Measurements from ENCODE around the gene TP53BP1.
A peak's percentile ranks its signal among the peaks of the same experiment; 100 is the strongest.

Gene TP53BP1

DNA sequence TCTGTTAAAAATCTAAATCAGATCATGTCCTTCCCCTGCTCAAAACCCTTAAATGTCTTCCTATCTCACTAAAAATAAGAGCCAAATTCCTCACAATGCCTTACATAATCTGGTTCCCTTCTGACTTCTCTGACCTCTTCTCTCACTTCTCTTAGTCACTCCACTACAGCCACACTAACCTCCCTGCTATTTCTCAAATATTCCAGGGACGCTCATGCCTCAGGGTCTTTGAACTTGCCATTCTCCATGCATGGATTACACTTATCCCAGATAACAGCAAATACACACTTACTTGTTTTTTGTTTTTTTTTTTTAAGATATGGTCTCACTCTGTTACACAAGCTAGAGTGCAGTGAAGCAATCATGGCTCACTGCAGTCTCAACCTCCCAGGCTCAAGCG, 8.5 kb downstream of the TP53BP1 start:
- DNase-seq, result no peak

DNA sequence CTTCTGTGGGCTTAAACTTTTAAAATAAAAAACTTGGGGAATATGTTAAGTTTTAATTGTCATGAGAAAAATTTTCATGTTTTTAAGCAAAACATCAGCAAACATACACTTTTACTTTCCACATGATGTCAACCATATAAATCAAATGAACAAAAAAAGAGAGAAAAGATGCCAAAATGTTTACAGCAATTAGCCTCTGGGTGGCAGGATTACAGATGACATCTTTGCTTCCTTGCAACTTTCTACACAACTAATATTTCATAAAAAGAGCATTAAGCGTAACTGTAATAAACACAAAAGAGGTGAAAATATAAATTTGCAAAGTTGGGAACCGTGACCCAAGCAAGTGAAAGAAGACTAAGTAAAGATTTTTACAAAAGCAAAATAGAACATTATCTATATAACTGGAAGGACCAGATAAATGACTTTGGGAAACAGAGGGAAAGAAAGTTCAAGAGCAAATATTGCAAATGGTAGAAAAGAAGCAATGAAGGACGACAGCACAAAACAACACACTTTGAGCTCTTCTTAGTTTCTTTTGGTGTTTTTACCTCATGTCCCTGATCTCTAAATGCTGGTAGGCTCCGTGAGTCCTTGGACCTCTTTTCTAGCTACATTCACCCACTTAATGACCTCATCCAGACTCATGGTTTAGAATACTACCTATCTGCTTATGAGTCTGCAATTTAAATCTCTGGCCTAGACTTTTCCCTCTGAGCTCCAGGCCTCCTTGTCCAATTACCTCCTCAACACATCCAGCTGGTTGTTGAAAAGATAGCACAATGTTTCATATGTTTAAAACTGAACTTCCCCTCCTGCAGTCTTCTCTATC, 9.4 kb downstream of the TP53BP1 start:
- no peak for DNase-seq

DNA sequence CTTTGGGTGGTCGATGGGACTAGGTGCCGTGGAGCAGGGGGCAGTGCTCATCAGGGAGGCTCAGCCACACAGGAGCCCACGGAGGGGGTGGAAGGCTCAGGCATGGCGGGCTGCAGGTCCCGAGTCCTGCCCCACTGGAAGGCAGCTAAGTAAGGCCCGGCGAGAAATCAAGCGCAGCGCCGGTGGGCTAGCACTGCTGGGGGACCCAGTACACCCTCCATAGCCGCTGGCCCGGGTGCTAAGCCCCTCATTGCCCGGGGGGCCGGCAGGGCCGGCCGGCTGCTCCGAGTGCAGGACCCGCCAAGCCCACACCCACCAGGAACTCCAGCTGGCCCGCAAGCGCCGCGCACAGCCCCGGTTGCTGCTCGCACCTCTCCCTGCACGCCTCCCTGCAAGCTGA, 19.1 kb downstream of the TP53BP1 start:
- DNase-seq, result peak; percentile 3

DNA sequence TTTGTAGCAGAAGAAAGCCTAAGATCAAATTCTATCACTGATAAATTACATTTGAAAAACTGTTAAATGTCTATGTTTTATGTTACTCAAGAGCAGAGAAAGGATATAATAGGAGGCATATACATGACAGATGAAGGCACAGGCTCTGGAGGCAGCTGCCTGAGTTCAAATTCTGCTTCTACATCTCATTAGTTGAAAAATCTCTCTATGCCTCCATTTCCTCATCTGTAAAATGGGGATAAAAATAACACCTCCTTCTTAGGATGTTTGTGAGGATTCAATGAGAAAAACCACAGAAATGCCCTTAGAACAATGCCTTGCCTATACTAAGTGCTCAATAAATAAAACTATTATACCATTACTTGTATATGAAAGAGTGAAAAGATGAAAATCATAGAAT, 21.0 kb downstream of the TP53BP1 start:
- DNase-seq, result no peak

DNA sequence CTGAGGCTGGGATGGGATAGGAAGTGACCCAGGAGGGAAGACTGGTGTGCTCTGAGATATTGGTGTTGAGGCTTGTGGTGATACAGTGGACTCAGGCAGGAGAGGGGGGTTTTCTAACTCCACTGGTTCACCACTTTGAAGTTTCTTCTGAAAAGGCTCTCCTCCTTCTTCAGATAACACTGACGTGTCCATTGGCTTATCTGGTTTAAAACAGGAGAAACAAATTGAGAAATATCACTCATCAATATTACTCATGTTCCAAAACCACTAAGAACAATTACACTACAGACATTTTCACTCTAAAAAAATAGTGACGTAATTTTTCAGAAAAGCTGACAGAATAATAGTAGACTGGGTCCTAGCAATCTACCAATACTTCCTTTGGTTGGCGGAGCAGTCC, 23.1 kb downstream of the TP53BP1 start:
- no peak for DNase-seq

DNA sequence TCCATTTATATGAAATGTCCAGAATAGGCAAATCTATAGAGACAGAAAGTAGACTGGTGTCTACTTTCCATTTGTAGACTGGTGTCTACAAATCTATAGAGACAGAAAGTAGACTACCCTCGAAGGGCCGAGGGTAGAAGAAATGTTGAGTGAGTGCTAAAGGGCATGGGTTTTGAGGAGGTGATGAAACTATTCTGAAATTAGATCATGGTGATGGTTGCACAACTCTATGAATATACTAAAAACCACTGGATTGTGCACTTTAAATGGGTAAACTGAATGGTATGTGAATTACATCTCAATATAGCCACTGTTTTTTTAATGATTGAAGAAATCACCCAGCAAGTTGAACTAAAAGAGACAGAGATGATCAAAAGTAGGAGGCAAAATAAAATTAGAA, 27.9 kb downstream of the TP53BP1 start:
- DNase-seq, result no peak

DNA sequence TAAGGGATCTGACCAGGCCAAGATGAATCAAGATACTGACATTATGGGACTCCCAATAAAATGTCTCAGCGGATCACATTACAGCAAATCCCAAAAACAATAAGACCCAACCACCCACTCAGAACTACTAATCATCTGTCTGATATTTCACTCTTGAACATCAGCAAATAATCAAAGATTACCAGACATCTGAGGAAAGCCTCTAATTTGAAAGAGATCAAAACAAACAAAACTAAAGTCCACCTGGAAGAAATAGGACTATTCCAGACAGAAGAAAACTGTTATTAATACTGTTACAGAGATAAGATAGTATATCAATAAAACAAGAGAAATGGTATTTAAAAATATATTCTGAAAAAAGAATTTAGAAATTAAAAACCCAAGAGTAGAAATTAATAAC, 29.0 kb downstream of the TP53BP1 start:
- DNase-seq, result no peak

DNA sequence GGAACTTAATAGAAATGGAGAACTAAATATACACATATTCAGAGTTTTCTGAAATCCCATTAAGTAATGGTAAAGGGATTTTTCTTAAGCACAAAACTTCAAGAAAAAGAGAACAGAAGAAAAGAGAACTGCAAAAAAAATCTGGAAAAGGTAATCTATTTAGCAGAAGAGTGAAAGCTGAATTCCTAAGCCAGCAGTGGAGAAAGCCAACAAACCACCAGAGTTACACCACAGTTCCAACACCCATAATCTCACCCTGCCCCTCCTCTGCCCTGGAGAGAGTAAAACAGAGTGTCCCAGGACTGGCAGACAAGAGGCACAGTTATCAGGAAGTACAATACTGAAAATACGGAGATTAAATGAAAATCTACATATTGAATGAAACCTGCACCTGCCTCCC, 29.4 kb downstream of the TP53BP1 start:
- DNase-seq, result no peak

DNA sequence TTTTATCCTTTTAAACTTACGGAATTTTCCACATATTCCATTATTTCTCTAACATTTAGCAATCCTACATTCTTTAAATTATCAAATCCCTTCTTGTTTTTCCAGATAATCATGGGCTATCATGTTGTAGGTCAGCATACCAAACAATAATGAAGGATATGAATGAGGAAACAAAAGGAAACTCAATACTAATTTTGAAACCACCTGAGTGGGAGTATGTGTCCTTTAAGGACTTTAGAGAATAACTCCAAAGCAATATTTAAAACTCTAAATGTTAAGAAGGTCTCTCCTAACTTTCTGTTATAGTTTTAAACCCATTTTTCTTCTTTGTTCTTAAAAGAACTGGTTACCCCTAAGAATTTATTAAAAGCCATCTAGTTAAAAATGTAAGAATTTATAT, 43.0 kb downstream of the TP53BP1 start:
- DNase-seq, result no peak

DNA sequence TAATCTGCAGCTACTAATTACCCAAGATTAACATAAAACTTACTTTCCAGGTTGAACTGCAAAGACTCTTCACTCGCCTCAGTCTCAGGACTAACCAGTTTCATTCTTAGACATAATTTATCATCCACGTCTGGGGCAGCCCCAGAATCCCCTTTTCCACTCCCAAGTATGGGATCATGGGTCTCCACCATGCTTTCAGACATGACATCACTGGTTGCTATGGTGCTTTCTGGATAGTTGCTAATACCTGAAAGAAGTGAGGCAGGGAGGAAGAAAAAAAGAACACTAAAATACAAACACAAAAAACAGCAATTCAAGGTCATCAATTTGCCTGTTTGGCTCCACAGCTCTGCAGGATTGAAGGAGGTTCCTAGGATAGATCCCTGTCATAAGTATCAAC, 46.6 kb downstream of the TP53BP1 start:
- no peak for DNase-seq

DNA sequence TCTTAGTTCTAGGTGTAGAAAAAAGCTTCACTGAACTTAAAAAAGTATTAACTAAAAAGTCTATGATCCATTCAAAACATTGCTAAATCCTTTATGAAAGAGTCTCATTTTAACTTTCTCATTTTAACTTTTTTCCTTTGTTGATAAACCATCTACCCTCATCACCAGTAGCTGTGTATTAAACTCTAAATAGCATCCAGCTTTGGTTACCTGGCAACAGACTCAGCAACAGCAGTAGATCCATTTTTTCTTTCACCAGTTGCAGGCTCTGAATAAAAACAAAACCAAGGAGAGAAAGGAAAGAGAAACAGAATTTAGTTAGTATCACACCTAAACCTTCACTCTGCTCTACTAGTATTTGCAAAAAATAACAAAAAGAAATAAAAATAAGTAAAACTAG, 51.6 kb downstream of the TP53BP1 start:
- no peak for DNase-seq

DNA sequence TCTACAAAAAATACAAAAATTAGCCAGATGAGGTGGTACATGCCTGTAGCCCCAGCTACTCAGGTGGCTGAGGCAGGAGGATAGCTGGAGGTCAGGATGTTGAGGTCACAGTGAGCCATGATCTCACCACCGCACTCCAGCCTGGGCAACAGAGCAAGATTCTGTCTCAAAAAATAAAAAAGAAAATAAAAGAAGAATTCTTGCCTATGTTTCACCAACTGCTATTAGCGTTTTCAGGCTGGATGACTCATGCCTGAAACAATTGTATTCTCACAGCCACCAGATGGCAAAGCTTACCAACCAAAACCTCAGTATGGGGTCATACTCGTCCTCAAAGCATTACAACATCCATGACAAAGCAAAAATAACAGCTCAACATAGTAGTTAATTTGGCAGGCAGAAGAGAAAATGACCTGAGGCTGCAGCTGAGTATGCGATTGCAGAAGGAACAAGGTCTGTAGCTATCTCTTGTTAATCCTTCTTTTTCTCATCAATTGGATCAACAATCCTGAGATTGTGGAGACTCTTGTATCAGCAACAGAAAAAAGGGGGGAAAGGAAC, 52.2 kb downstream of the TP53BP1 start:
- DNase-seq, result peak; percentile 47

DNA sequence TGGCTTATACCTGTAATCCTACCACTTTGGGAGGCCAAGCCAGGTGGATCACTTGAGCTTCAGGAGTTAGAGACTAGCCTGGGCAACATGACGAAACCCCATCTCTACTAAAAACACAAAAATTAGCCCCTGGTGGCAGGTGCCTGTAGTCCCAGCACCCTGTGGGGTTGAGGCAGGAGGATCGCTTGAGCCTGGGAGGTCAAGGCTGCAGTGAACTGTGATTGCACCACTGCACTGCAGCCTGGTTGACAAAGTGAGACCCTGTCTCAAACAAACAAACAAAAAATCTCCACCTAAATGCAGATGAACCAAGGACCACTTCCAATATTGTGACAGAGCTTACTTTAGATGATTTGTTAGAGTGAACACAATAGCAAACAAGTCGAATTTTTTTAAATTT, 53.7 kb downstream of the TP53BP1 start:
- no peak for DNase-seq

DNA sequence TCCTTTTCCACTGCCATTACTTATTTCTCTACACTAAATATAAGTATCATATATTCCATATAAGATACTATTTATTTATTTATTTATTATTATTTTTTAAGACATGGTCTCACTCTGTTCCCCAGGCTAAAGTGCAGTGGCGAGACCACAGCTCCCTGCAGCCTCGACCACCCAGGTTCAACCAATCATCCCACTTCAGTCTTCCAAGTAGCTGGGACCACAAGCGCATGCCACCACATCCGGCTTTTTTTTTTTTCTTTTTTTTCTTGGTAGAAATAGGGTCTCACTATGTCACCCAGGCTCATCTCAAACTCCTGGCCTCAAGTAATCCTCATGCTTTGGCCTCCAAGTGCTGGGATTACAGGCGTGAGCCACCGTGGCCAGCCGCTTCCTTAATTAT, 56.6 kb downstream of the TP53BP1 start:
- DNase-seq, result no peak

DNA sequence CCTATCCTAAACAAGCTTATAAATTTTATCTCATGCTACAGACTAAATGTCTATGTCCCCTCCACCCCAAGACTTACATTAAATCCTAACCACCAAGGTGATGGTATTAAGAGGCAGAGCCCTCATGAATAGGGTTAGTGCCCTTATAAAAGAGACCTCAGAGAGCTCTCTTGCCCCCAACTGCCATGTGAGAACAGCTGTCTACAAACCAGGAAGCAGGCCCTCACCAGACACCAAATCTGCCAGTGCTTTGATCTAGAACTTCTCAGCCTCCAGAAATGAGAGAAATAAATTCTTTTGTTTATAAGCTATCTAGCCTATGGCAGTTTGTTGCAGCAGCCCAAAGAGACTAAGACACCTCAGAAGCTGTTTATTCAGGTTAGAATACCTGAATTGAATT, 58.5 kb downstream of the TP53BP1 start:
- no peak for DNase-seq

DNA sequence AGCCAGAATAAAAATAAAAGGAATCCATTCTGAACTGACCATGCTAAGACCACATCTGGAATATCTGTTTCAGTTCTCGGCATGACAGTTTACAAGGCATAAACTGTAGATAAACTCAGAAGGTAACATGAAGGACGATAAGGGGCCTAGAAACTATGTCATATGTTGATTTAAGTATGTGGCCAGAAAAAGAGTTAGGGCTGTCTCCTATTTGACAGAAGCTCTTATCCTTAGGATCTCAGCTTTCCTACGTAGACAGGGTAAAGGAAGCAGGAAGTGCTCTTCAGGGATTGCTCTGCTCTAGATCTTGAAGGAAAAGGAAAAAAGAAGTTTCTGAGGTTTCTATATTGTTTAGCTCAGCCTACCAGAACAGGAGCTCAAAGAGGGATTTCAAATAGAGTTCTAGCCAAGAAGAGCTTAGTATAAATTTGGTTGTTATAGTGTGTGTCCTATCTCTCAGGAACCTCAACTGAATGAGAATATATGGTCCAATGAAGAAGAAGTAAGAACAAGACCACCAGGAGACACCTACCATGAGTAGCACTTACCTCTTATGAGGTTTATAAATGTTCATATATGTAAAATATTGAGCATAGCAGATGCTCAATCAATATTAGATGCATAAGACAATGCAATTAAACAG, 59.2 kb downstream of the TP53BP1 start:
- DNase-seq, result no peak

DNA sequence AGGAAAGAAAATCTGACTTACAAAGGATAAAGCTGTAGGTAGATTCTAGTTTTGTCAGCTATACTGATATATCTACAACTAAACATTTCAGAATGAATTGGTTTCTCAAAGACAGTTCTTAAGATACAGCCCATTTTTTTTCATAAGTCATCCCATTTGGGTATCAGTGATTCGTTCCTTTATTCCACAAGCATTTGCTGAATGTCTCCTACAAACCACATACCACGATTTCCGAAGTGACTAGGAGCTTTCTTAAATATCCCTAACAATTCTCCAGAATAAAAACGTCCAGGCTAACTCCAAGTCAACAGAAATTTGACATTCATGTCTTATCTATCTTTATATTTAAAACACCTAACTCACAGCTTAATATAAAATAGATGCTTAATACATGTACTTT, 59.8 kb downstream of the TP53BP1 start:
- DNase-seq, result no peak

DNA sequence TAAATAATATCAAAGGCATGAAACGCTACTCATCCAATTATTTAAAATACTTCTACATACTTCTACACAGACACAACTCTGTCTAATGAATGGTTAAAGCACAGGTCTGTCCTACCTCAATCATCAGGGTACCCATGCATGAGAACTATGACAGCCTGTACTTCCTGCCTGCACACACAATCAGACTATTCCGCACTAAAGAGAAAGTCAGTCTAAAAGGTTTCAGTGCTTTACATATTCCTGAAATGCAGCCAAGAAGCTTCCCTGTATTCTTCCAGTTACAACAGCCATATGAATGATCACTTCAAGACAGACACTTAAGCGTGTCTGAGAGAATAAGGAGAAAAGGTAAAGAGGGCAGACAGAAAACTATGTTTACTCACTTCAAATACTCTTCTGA, 63.3 kb downstream of the TP53BP1 start:
- DNase-seq, result no peak

DNA sequence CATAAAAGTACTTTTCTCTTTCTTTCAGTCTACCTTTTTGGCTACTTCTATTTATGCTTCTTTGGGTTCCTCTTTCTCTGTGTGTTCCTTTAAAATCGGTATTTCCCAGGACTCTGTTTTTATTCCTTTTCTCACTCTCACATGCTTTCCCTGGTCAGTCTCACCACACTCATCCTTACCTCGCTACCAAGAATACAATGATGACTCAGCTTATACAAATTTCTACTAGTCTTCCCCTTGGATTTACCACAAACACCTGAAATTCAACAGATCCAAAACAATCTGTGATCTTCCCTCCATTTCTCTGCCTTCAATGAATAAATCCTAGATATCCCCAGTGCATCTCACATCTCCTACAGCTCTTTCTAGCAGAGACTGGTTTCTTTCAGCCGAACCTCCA, 69.2 kb downstream of the TP53BP1 start:
- no peak for DNase-seq

DNA sequence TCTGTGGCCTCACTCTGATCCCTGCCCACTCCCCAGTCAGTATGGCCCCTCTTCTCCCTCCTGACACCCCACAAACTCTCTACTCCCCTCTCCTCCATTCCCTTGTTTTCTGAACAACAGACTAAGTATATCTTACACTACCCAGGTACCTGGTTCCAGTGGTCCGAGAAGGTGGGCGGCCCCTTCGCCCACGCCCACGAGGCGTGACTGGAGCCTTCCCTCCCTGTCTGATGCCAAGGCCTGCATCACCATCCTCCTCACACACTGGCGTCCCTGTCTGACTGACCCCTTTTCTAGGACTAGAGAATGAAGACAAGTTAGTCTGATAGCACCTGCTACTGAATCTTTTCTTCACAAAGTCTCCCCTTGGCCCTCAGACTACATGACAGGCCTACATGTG, 72.1 kb downstream of the TP53BP1 start:
- DNase-seq, result no peak

DNA sequence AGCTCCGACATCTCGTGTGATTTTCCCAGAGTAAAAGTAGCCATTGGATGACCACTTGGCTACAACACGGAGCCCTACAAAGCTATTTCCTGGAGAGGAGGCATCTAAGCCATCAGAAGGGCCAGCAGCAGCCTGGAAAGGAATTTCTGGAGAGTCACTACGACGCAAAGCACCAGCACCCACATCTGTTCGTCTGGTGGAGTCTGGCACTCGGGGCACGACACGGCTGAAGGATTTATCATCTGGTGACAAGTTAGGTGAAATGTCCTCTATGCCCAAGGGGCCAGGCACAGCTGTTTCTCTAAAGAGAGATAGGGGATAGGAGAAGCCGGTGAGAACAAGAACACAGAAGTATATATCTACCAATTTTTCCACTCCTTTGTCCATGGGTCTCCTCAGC, 72.5 kb downstream of the TP53BP1 start:
- DNase-seq, result no peak

DNA sequence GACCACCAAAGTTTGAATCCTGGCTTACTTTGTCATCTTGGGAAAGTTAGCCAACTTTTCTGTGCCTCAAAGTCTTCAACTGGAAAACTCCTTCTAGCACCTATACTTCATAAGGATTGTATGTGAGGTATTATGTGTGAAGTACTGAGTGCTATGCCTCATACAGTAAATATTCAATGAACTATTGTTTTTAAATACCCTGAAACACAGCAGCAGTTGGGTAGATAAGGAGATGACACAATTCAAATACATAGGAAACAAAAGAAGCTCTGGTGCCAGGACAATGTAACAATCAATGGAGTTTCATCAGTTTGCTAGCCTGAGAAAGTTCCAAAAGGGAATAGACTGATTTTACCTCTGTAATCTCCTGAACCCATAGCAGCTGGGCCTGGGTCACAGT, 78.8 kb downstream of the TP53BP1 start:
- DNase-seq, result no peak

DNA sequence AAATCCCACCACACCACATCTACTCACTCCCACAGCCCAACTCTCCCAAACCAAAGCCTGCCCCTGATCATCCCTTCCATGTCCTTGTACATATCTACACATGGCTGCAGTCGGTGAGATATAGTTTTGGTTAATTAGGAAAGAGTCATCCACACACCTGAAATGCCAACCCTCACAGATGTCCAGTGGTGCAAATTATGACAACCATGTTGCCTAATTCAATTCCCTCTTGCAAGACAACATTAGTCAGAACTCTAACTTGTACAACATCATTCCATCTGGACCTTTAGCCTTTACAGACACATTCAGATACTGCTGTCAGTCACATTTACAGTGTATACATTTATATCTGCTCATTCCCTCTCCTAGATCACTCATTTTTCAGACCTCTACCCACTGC, 80.9 kb downstream of the TP53BP1 start:
- DNase-seq, result no peak

DNA sequence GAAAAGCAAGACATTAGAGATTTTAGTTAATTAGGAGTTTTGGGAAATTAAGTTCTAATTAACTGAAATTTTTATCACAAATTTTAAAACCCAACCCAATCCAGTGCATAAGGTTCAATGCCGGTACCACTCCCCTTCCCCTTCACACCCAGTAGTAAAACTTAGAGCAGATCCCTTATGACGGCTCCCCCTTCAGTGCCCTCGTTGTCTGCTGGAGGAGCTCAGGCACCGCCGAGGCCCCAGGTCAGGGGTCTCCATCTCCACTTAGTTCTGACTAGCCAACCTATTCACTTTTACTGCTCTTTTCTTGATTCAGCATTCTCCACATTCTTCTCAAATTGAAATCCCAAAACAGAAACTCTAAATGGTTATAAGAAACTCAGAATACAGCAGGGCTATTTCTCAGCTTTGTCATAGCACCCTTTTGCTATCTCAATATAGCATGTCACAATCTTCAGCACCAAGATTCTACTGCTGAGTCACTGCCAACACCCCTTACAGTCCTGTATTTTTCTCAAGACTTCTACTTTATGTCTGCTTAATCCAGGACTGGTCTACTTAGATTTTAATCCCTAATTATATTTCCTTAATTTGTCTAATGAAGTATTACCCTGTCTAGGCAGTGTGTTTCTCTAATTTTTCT, 82.3 kb downstream of the TP53BP1 start:
- DNase-seq, result no peak

Measured in stimulated activated CD4-positive, alpha-beta T cell treated with anti-CD3 and anti-CD28 coated beads, Interleukin-1b, Interleukin-23, amount 100 ng/mL, for 48 hours (primary cell).